SH-SY5Y (cell line): ENCODE measurements around the gene CDK14.

Experiments used
- GATA2 ChIP-seq: IDR thresholded peaks from 2 replicates; pipeline ENCODE4 v1.6.1; 2011; ENCODE audit warnings: mild to moderate bottlenecking, low read depth, low read length
- GATA3 ChIP-seq: IDR thresholded peaks from 2 replicates; pipeline ENCODE4 v1.6.1; 2011; ENCODE audit warnings: low read depth, mild to moderate bottlenecking, low read length, moderate library complexity

DNA sequence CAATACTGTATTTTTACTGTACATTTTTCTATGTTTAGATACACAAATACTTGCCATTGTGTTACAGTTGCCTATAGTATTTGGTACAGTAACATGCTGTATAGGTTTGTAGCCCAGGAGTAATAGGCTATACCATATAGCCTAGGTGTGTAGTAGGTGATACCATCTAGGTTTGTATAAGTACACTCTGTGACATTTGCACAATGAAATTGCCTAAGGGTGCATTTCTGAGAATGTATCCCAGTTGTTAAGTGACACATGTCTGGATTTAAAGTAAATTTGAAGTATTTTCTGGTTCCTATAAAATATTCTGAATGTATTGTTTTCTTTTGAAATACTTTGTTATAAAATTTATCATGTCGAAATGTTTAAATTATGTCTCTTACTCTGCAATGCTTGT lies 7.2 kb downstream of the CDK14 start:
- TF ChIP-seq GATA2 (no peak), GATA3 (no peak)
